HepG2 (cell line): ENCODE measurements around the gene CRKL. TPM values are rescaled to one million over a fixed set of nuclear protein-coding genes. Genes with fewer than 3 reads are reported as not detected.
A peak's percentile ranks its signal among the peaks of the same experiment; 100 is the strongest.

ENCODE experiments used
- ATAC-seq: fragments of 200-7000 bp; cut with Tn5 transposase; 3 replicates; pipeline ENCODE4 v1.9.1; 2020; ENCODE audit warnings: mild to moderate bottlenecking, moderate library complexity
- BruUV-seq: library from RNA; stranded (reverse); fragments of 400-500 nt; replicated peaks from 2 replicates; lab custom pipeline; 2021; lab: Mats Ljungman, UMichigan
- CTCF ChIA-PET: fragments of 300-600 bp; formaldehyde crosslinking; extraction: SDS; loops from one replicate; lab custom pipeline; 2021; ENCODE audit warnings: low total read pairs, inconsistent platforms, low intra/inter-chr PET ratio; lab: Yijun Ruan, JAX
- POLR2A ChIA-PET: fragments of 350-600 bp; sonication (Branson Sonifier 250); formaldehyde crosslinking; loops from one replicate; lab custom pipeline; 2020; ENCODE audit warnings: antibody characterized with exemption, inconsistent platforms; lab: Yijun Ruan, JAX
- DNase-seq: peaks from one replicate; pipeline ENCODE4 v3.0.0-alpha.2; 2015; ENCODE audit warnings: low spot score
- FAIRE-seq: peaks from 3 replicates; lab custom pipeline; 2011; peaks lifted over from hg19 to GRCh38; lab: Jason Lieb, UNC
- H2AFZ ChIP-seq: one replicate; pipeline ENCODE4 v1.6.1; 2011; ENCODE audit warnings: low read length, inconsistent platforms
- H3K27ac ChIP-seq: fragments of 300-600 bp; 3 replicates; pipeline ENCODE4 v1.8.0; 2011; ENCODE audit warnings: mixed run types, mild to moderate bottlenecking, mixed read lengths, low read length, inconsistent platforms; ENCODE audit not compliant: insufficient read depth; ENCODE audit errors: extremely low read length
- H3K27me3 ChIP-seq, 2 experiments: fragments of 200-600 bp in 1 of 2; 2 replicates in 1 of 2; 3 replicates in 1 of 2; pipeline versions ENCODE4 v1.6.0 to v1.8.0; 2011; ENCODE audit warnings: low read length in 2 of 2, mild to moderate bottlenecking in 2 of 2, moderate library complexity in 2 of 2, inconsistent platforms in 1 of 2; ENCODE audit not compliant: insufficient read depth in 2 of 2, control insufficient read depth in 1 of 2
- H3K36me3 ChIP-seq, 2 experiments: fragments of 200-600 bp in 1 of 2; replicated peaks in 1 of 2; 2 replicates in 1 of 2; 3 replicates in 1 of 2; pipeline versions ENCODE4 v1.5.1 to v1.8.0; 2011; ENCODE audit warnings: low read length in 2 of 2, inconsistent platforms in 1 of 2; ENCODE audit not compliant: insufficient read depth in 2 of 2, control insufficient read depth in 1 of 2
- H3K4me1 ChIP-seq: 2 replicates; pipeline ENCODE4 v1.5.1; 2012; ENCODE audit warnings: low read length, inconsistent platforms; ENCODE audit not compliant: insufficient read depth
- H3K4me2 ChIP-seq: 2 replicates; pipeline ENCODE4 v1.6.0; 2011; ENCODE audit warnings: low read depth, low read length, inconsistent platforms
- H3K4me3 ChIP-seq, 3 experiments: fragments of 200-600 bp in 1 of 3; sonication (generic), shearing (Covaris generic) in 1 of 3; replicated peaks in 1 of 3; 2 replicates each; pipeline ENCODE4 v1.5.1; 2011 to 2016; ENCODE audit warnings: low read length in 3 of 3, inconsistent platforms in 2 of 3, low read depth in 2 of 3, mild to moderate bottlenecking in 2 of 3, control low read depth in 1 of 3, mixed read lengths in 1 of 3; ENCODE audit not compliant: insufficient read depth in 1 of 3
- H3K79me2 ChIP-seq: one replicate; pipeline ENCODE4 v1.6.1; 2011; ENCODE audit warnings: low read length, inconsistent platforms; ENCODE audit not compliant: insufficient read depth
- H3K9ac ChIP-seq: 2 replicates; pipeline ENCODE4 v1.6.0; 2011; ENCODE audit warnings: mild to moderate bottlenecking, low read depth, low read length, inconsistent platforms; ENCODE audit not compliant: insufficient read depth
- H3K9me3 ChIP-seq: 2 replicates; pipeline ENCODE4 v1.5.1; 2012; ENCODE audit warnings: mild to moderate bottlenecking, low read length
- H4K20me1 ChIP-seq: 2 replicates; pipeline ENCODE4 v1.6.0; 2011; ENCODE audit warnings: inconsistent platforms, mild to moderate bottlenecking, low read length, moderate library complexity; ENCODE audit not compliant: insufficient read depth
- AGO2 ChIP-seq: fragments of 200-400 bp; formaldehyde crosslinking; optimal IDR thresholded peaks from 2 replicates; pipeline ENCODE3; 2017; ENCODE audit warnings: mild to moderate bottlenecking, low read depth, low read length, moderate library complexity
- AKAP8 ChIP-seq: sonication (generic); formaldehyde crosslinking; IDR thresholded peaks from 2 replicates; pipeline ENCODE4 v1.5.1; 2020; ENCODE audit warnings: mild to moderate bottlenecking, missing genetic modification reagents
- ARID3A ChIP-seq: IDR thresholded peaks from 2 replicates; pipeline ENCODE4 v1.6.1; 2012; ENCODE audit warnings: low read depth, low read length, improper control_type of control experiment
- ARNT2 ChIP-seq: sonication (generic); formaldehyde crosslinking; IDR thresholded peaks from 2 replicates; pipeline ENCODE4 v1.8.0; 2022; ENCODE audit warnings: mild to moderate bottlenecking, low read depth, missing genetic modification reagents, moderate library complexity
- ELF1 ChIP-seq: sonication (generic); formaldehyde crosslinking; IDR thresholded peaks from 2 replicates; pipeline ENCODE4 v1.4.0; 2020; ENCODE audit warnings: missing genetic modification reagents
- JUNB ChIP-seq: sonication (generic); formaldehyde crosslinking; IDR thresholded peaks from 2 replicates; pipeline ENCODE4 v1.8.0; 2022; ENCODE audit warnings: missing genetic modification reagents, mild to moderate bottlenecking, borderline replicate concordance
- MTF2 ChIP-seq: sonication (generic); formaldehyde crosslinking; IDR thresholded peaks from 2 replicates; pipeline ENCODE4 v1.5.0; 2020; ENCODE audit warnings: missing genetic modification reagents, borderline replicate concordance
- PITX1 ChIP-seq: sonication (generic); formaldehyde crosslinking; IDR thresholded peaks from 2 replicates; pipeline ENCODE4 v1.5.1; 2020; ENCODE audit warnings: mild to moderate bottlenecking, missing genetic modification reagents
- YEATS2 ChIP-seq: sonication (generic); formaldehyde crosslinking; IDR thresholded peaks from 2 replicates; pipeline ENCODE4 v1.4.0; 2020; ENCODE audit warnings: missing genetic modification reagents, borderline replicate concordance
- ZNF234 ChIP-seq: sonication (generic); formaldehyde crosslinking; conservative IDR thresholded peaks from 2 replicates; pipeline ENCODE4 v1.5.1; 2020; ENCODE audit warnings: mild to moderate bottlenecking, missing genetic modification reagents
- ZNF3 ChIP-seq: IDR thresholded peaks from 2 replicates; pipeline ENCODE4 v1.7.0; 2017; ENCODE audit warnings: inconsistent platforms
- ZNF768 ChIP-seq: sonication (generic); formaldehyde crosslinking; IDR thresholded peaks from 2 replicates; pipeline ENCODE4 v1.4.0; 2020; ENCODE audit warnings: missing genetic modification reagents
- ZNF781 ChIP-seq: sonication (generic); formaldehyde crosslinking; IDR thresholded peaks from 2 replicates; pipeline ENCODE4 v1.5.1; 2020; ENCODE audit warnings: borderline replicate concordance, mild to moderate bottlenecking, missing genetic modification reagents; ENCODE audit errors: not compliant biosample characterization
- WGBS: methylation state at CpG from one replicate; pipeline ENCODE4 v1.1.6; 2017; ENCODE audit warnings: low lambda C conversion rate; 5-methylcytosine and 5-hydroxymethylcytosine counted together
- in situ Hi-C: cut with HindIII; loops from 2 replicates; pipeline ENCODE4 v1.10.0; 2017; ENCODE audit warnings: low pct_unique_long_range_greater_than_20kb; ENCODE audit not compliant: extremely low pct_ligation_motif_present
- intact Hi-C: fragments of 100-400 bp; cut with micrococcal nuclease; formaldehyde crosslinking; loops from one replicate; pipeline ENCODE4 v1.10.0; 2022; ENCODE audit not compliant: unreplicated experiment
- polyA plus RNA-seq, 8 experiments: library from polyadenylated mRNA; depleted of rRNA in 3 of 8; stranded (reverse) in 7 of 8; unstranded in 1 of 8; fragments of >200 nt; fragmentation: Illumina TruSeq in 4 of 8; extraction: Trizol in 4 of 8; gene quantifications; 2 replicates each; pipeline versions ENCODE4 v1.2.1 to v1.2.3, GENCODE V29; 2011 to 2016; ENCODE audit warnings: low read depth in 4 of 8, missing spikeins in 1 of 8, mixed read lengths in 1 of 8; ENCODE audit not compliant: insufficient read depth in 1 of 8
- total RNA-seq, 5 experiments: library from RNA; depleted of rRNA; stranded (reverse); fragments of >200 nt; fragmentation: Illumina TruSeq; extraction: Trizol; gene quantifications; 2 replicates each; pipeline ENCODE4 v1.2.3, GENCODE V29; 2016; ENCODE audit warnings: low read depth in 1 of 5
- TF ChIP-seq, protein P1 (sequence below): sonication (generic); formaldehyde crosslinking; conservative IDR thresholded peaks from 2 replicates; pipeline ENCODE4 v1.8.0; 2022; ENCODE audit warnings: low read depth, missing genetic modification reagents

The CRKL gene
- total and polyA plus RNA-seq, 2 of the 13 experiments (the other 11 are each of a cell fraction or from before 2014, with no cell fraction given), result 37.4 to 60.6 TPM

GRCh38 chr22:20973634-20974286, 56.6 kb downstream of the CRKL start:
- in situ Hi-C loops (no loop called here), intact Hi-C loops (no loop called here)
- H3K9me3 ChIP-seq, result 0 out of 2 replicates have a peak, but pooled peaks cover 2% of the 10 kb centered on the region
- POLR2A ChIA-PET, result interaction anchor here (5.1 kb wide), 1 partner anchor 8 kb away, joined by 33 read pairs; the partner anchor contains the start of gene LZTR1
- H2AFZ ChIP-seq, result no peak overlapping the region
- no peak overlapping the region for H3K4me2 ChIP-seq
- TF ChIP-seq AGO2 (peak; percentile 36), AKAP8 (CRISPR knock-in tag) (0 out of 2 replicates have a peak, but pooled peaks have one; percentile 27), JUNB (CRISPR knock-in tag) (no peak), ZNF768 (no peak)
- H3K36me3 ChIP-seq, result no peaks in the 10 kb centered on the region
- no peaks in the 10 kb centered on the region for H3K79me2 ChIP-seq
- no peaks in the 10 kb centered on the region for H3K27me3 ChIP-seq
- ATAC-seq, result peak; percentile 15; the same call in 1 of the 3 replicates
- CTCF ChIA-PET, result no interaction called here
- no peaks in the 10 kb centered on the region for H4K20me1 ChIP-seq
- no peak overlapping the region for H3K4me3 ChIP-seq
- WGBS, result 82% methylated on average over 11 of the region's 21 CpGs
- no TSS peak for BruUV-seq
- H3K27ac ChIP-seq, result no peak overlapping the region
- no peak for DNase-seq
- no peak overlapping the region for H3K9ac ChIP-seq
- H3K4me1 ChIP-seq, result peaks cover 8% of the 10 kb centered on the region; the same call in 1 of the 2 replicates
- FAIRE-seq, result no peak

DNA sequence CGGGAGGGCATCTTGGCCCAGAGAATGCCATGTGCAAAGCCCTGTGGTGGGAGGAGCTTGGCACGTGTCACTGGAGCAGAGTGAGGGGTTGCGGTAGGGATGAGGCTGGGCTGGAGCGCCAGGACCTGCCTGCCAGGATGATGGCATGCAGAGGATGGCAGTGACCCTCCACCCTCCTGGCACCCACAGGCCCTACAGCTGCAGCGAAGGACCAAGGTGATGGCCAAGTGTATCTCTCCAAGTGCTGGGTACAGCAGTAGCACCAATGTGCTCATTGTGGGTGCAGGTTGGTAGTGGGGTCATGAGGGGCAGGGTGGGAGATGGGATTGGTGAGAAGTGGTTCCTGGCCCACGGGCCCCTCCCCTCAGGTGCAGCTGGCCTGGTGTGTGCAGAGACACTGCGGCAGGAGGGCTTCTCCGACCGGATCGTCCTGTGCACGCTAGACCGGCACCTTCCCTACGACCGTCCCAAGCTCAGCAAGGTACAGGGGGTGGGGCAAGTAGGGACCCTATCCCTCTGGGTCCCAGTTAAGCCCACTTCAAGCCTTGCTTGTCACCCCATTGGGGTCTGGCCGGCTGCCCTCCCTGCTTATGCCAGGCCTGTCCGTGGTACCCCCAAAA, 57.2 kb downstream of the CRKL start:
- in situ Hi-C loops, result no loop called here
- no peak overlapping the region for H3K4me2 ChIP-seq
- POLR2A ChIA-PET, result interaction anchor here (5.1 kb wide), 1 partner anchor 7 kb away, joined by 33 read pairs; the partner anchor contains the start of gene LZTR1
- no peaks in the 10 kb centered on the region for H3K27me3 ChIP-seq
- H3K9me3 ChIP-seq, result 0 out of 2 replicates have a peak, but pooled peaks cover 4% of the 10 kb centered on the region
- no peak for FAIRE-seq
- no peak overlapping the region for H3K9ac ChIP-seq
- H3K36me3 ChIP-seq, result no peaks in the 10 kb centered on the region
- H2AFZ ChIP-seq, result no peak overlapping the region
- no peak for DNase-seq
- H3K4me3 ChIP-seq, result no peak overlapping the region
- no peaks in the 10 kb centered on the region for H3K79me2 ChIP-seq
- 84% methylated on average over 5 of the region's 16 CpGs for WGBS
- no peak overlapping the region for H3K27ac ChIP-seq
- no TSS peak for BruUV-seq
- no peak for ATAC-seq
- CTCF ChIA-PET, result no interaction called here
- intact Hi-C loops, result no loop called here
- H4K20me1 ChIP-seq, result no peaks in the 10 kb centered on the region
- H3K4me1 ChIP-seq, result peaks cover 13% of the 10 kb centered on the region
- TF ChIP-seq YEATS2 (CRISPR knock-in tag) (no peak), ARID3A (no peak), ZNF3 (CRISPR knock-in tag) (no peak), ARNT2 (no peak), ZNF234 (CRISPR knock-in tag) (no peak), PITX1 (CRISPR knock-in tag) (no peak), MTF2 (CRISPR knock-in tag) (no peak), ELF1 (CRISPR knock-in tag) (no peak), ZNF781 (CRISPR knock-in tag) (no peak)
- TF ChIP-seq, protein P1, sequence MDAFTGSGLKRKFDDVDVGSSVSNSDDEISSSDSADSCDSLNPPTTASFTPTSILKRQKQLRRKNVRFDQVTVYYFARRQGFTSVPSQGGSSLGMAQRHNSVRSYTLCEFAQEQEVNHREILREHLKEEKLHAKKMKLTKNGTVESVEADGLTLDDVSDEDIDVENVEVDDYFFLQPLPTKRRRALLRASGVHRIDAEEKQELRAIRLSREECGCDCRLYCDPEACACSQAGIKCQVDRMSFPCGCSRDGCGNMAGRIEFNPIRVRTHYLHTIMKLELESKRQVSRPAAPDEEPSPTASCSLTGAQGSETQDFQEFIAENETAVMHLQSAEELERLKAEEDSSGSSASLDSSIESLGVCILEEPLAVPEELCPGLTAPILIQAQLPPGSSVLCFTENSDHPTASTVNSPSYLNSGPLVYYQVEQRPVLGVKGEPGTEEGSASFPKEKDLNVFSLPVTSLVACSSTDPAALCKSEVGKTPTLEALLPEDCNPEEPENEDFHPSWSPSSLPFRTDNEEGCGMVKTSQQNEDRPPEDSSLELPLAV (CRISPR knock-in tag), result no peak
